Stomach (tissue), 9 donors: ENCODE results near the gene MTCH1. TPM values are rescaled to one million over a fixed set of nuclear protein-coding genes. Genes with fewer than 3 reads are reported as not detected.

ENCODE experiments used
- DNase-seq, 2 donors: peaks; one replicate each; pipeline versions ENCODE4 v3.0.0 to v3.0.0-alpha.2; 2013 to 2019
- H3K27ac ChIP-seq, 5 donors: fragments of 200-600 bp in 4 of 5; sonication (generic) in 4 of 5; one replicate each; pipeline ENCODE4 v1.5.1; 2013 to 2019; ENCODE audit warnings: mild to moderate bottlenecking in 1 of 5, moderate library complexity in 1 of 5
- H3K27me3 ChIP-seq, 3 donors: fragments of 200-600 bp; sonication (generic); one replicate each; pipeline ENCODE4 v1.5.1; 2017 to 2019; ENCODE audit warnings: mixed run types in 1 of 3
- H3K36me3 ChIP-seq, 4 donors: fragments of 200-600 bp; sonication (generic); 1 replicate in 3 of 4; 2 replicates in 1 of 4; pipeline ENCODE4 v1.5.1; 2016 to 2019
- H3K4me1 ChIP-seq, 4 donors: fragments of 200-600 bp; sonication (generic); one replicate each; pipeline ENCODE4 v1.5.1; 2016 to 2019
- H3K4me3 ChIP-seq, 4 donors: fragments of 200-600 bp; sonication (generic) in 3 of 4; one replicate each; pipeline ENCODE4 v1.5.1; 2016 to 2019; ENCODE audit warnings: mild to moderate bottlenecking in 1 of 4
- H3K9me3 ChIP-seq, 4 donors: fragments of 200-600 bp; sonication (generic); one replicate each; pipeline ENCODE4 v1.5.1; 2016 to 2019
- EP300 ChIP-seq: sonication (generic); formaldehyde crosslinking; IDR thresholded peaks from one replicate; pipeline ENCODE4 v1.6.1; 2017; ENCODE audit warnings: antibody characterized with exemption
- POLR2A ChIP-seq, 4 donors: fragments of 450-650 bp; IDR thresholded peaks; one replicate each; pipeline ENCODE4 v1.6.1; 2016; ENCODE audit warnings: antibody characterized with exemption in 4 of 4, control low read depth in 2 of 4, mild to moderate bottlenecking in 1 of 4, moderate library complexity in 1 of 4
- POLR2AphosphoS5 ChIP-seq, 3 donors: sonication (generic); formaldehyde crosslinking; IDR thresholded peaks; one replicate each; pipeline ENCODE4 v1.6.1; 2016; ENCODE audit warnings: antibody characterized with exemption in 3 of 3
- WGBS, 5 donors: extraction: QIAGEN DNeasy Blood & Tissue Kit in 3 of 5; methylation state at CpG; one replicate each; pipeline versions ENCODE4 v1.1.5 to v1.1.7; 2013 to 2018; 5-methylcytosine and 5-hydroxymethylcytosine counted together
- intact Hi-C: fragments of 100-400 bp; cut with DNase I; formaldehyde crosslinking; loops from one replicate; pipeline ENCODE4 v1.15.1; 2023; ENCODE audit warnings: low total_unique reads
- polyA plus RNA-seq, 3 donors: library from polyadenylated mRNA; stranded (reverse); fragments of 200-250 nt; gene quantifications; one replicate each; pipeline ENCODE4 v1.2.3, GENCODE V29; 2013
- total RNA-seq, 5 donors: library from RNA; depleted of rRNA; stranded (reverse); fragments of >200 nt; gene quantifications; one replicate each; pipeline versions ENCODE4 v1.1.0 to v1.2.3, GENCODE V29; 2014 to 2016
- TF ChIP-seq, protein P1 (sequence below), 7 experiments: fragments of 450-650 bp in 4 of 7; fragments of 200-600 bp in 3 of 7; sonication (generic) in 3 of 7; IDR thresholded peaks; one replicate each; pipeline ENCODE4 v1.5.1; 2016 to 2019; ENCODE audit warnings: antibody characterized with exemption in 7 of 7, control low read depth in 2 of 7, mild to moderate bottlenecking in 1 of 7
- donor health status: healthy with polysubstance abuse.
- donor health status: Bipolar disorder and iron deficiency.
- donor health status: healthy.

Gene MTCH1
- total and polyA plus RNA-seq, 8 donors: 110 to 202 (median 148) TPM

DNA sequence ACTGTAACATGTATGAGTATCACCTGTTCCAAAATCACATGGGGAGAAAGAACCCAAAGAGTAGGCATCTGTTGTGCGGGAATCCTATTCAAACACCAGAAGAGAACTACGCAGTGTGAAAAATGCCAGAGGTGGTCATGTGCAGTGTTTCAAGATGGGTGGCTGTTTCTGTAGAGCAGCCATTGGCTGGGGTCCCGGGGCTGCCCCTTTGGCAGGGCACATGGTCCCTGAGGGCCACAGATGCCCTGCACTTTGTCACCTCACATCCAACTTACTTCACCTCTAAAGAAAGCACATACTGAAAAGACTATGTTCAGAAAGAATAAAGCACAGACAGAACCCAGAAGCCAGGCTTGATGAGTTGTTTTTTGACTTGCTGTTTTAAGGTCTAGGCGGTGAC lies 12.3 kb downstream of the MTCH1 start:
- WGBS, 5 donors: 68 to 96% (median 91%) methylated on average over 4 of the region's 4 CpGs

DNA sequence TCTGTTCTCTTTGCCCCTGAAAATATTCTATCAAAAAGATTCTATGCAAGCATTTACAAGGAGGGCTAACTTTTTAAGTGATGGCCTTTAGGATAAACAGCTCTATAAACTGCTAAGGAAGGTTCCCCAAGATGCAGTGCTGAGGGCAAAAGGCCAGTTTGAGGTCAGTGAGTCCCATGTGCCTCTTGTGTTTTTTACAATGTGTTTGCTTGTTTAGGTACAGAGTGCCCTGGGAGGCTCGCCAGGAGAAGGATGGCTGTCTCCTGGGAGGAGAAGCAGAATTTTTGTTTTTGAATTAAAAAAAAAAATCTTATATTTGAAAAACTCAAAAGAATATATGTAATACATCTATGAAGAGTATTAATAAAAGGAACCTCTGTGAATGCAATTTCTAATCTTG lies 12.8 kb downstream of the MTCH1 start:
- no peak overlapping the region for H3K4me3 ChIP-seq
- no peak overlapping the region for H3K27ac ChIP-seq
- H3K9me3 ChIP-seq: no peaks in the 10 kb centered on the region
- WGBS, 5 donors: 79 to 96% (median 90%) methylated on average over 1 of the region's 1 CpG
- intact Hi-C loops: no loop called here
- DNase-seq: no peak
- H3K36me3 ChIP-seq: peaks cover 100% of the 10 kb centered on the region in 4 donors
- TF ChIP-seq EP300 (no peak), POLR2AphosphoS5 (IDR thresholded peaks at IDR 0.05) (no peak), POLR2A (IDR thresholded peaks at IDR 0.05) (no peak)
- TF ChIP-seq, protein P1, sequence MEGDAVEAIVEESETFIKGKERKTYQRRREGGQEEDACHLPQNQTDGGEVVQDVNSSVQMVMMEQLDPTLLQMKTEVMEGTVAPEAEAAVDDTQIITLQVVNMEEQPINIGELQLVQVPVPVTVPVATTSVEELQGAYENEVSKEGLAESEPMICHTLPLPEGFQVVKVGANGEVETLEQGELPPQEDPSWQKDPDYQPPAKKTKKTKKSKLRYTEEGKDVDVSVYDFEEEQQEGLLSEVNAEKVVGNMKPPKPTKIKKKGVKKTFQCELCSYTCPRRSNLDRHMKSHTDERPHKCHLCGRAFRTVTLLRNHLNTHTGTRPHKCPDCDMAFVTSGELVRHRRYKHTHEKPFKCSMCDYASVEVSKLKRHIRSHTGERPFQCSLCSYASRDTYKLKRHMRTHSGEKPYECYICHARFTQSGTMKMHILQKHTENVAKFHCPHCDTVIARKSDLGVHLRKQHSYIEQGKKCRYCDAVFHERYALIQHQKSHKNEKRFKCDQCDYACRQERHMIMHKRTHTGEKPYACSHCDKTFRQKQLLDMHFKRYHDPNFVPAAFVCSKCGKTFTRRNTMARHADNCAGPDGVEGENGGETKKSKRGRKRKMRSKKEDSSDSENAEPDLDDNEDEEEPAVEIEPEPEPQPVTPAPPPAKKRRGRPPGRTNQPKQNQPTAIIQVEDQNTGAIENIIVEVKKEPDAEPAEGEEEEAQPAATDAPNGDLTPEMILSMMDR (IDR thresholded peaks at IDR 0.05): no peak
- H3K4me1 ChIP-seq: peaks cover 0 to 29% (median 7%) of the 10 kb centered on the region in 4 donors
- H3K27me3 ChIP-seq: no peaks in the 10 kb centered on the region

More for the DNA sequence above, 12.3 kb downstream of the MTCH1 start:
- TF ChIP-seq POLR2AphosphoS5 (IDR thresholded peaks at IDR 0.05): no peak
- TF ChIP-seq, protein P1 (IDR thresholded peaks at IDR 0.05): no peak
- no peak for TF ChIP-seq POLR2A (IDR thresholded peaks at IDR 0.05)
- no peak for TF ChIP-seq EP300
- H3K9me3 ChIP-seq: no peaks in the 10 kb centered on the region
- peaks cover 99 to 100% (median 100%) of the 10 kb centered on the region in 4 donors for H3K36me3 ChIP-seq
- H3K27ac ChIP-seq: no peak overlapping the region
- DNase-seq: no peak
- no peaks in the 10 kb centered on the region for H3K27me3 ChIP-seq
- no peak overlapping the region for H3K4me3 ChIP-seq
- intact Hi-C loops: no loop called here
- H3K4me1 ChIP-seq: peaks cover 0 to 30% (median 9%) of the 10 kb centered on the region in 4 donors

DNA sequence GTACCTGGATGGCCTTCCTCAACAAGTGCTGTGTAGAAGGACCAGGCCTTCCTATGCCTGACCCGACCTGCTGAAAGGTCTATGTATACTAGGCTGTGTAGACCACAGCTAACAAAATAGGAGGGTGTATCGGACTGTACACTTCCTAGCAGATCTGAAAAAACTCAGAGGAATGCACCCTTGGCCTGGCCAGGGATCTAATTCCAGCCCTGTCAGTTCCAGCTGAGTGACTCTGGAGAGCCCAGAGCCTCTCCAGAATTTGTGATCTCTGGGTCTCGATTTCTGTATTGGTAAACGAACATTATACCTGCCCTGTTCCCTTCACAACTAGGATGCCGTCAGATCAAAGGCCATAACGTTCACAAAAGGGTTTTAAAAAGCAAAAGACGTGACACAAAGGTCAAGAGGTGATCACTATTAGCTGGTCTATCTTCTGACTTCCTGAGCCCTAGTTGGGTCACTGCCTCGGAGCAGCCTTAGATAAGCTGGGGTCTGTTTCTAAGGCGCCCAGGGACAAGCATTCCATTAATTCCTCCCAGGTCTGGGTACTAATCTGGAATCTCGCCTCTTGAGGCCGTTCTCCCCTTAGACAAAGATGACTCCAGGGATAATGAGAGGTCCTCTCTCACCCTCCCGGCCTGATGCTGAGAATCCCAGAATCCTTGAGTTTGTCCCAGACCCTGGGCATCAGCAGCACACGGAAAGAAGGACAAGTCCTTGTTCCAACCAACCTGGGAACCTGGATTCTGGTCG lies 13.9 kb downstream of the MTCH1 start:
- TF ChIP-seq EP300: no peak
- TF ChIP-seq, protein P1 (IDR thresholded peaks at IDR 0.05): no peak
- H3K9me3 ChIP-seq: no peaks in the 10 kb centered on the region
- H3K27ac ChIP-seq: no peak overlapping the region
- H3K4me3 ChIP-seq: no peak overlapping the region
- 78 to 85% (median 83%) methylated on average over 9 to 14 of the region's 14 CpGs for WGBS, 5 donors
- no peak for DNase-seq
- intact Hi-C loops: no loop called here
- peaks cover 0 to 34% (median 7%) of the 10 kb centered on the region in 4 donors for H3K4me1 ChIP-seq
- no peaks in the 10 kb centered on the region for H3K27me3 ChIP-seq
- peaks cover 98 to 100% (median 100%) of the 10 kb centered on the region in 4 donors for H3K36me3 ChIP-seq

DNA sequence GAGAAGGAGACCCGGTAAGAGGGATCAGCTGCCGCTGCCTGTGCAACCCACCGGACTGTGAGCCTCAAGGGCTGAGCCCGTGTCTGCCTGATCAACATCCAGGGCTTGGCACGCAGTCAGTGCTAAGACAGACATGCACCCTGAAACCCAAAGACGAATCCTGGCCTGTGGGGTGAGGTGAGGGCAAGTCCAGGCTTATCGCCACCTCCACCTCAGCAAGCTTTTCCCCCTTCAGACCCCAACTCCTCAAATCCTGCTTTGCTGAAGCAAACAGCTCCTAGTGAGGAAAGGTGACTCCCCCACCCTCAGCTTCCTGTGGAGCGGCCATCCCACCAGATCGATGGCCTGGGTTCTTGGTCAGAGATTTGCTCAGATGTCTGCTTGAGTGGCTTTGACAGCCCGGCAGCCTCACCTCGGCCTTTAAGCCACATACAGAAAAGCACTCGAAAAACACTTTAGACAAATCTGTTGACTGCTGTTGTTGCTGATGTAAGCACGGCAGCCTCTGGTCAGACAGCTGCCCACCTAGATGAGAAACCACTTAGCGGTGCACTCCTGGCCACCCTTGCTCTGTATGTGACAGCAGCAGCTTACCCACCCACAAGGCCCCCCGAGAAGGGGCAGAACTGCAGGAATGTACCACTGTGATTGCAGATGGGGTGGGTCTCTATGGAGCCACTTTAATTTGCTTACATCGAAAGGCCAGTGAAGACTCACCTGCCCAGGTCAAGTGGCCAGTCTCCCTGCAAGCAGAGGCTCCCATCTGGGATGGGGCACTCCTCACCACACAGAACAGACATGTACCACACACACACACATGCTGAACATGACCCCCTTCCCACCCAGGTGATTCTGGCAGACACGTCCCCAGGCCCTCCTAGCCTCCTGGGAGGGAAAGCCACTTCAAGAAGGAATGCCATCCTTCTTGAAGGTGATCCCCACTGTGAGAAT lies 14.8 kb downstream of the MTCH1 start:
- 83 to 90% (median 86%) methylated on average over 13 to 17 of the region's 17 CpGs for WGBS, 5 donors
- no peak overlapping the region for H3K27ac ChIP-seq
- no peak for TF ChIP-seq EP300
- TF ChIP-seq, protein P1 (IDR thresholded peaks at IDR 0.05): no peak
- no peak for TF ChIP-seq POLR2A (IDR thresholded peaks at IDR 0.05)
- TF ChIP-seq POLR2AphosphoS5 (IDR thresholded peaks at IDR 0.05): no peak
- intact Hi-C loops: no loop called here
- H3K4me3 ChIP-seq: no peak overlapping the region
- no peak for DNase-seq
- peaks cover 0 to 32% (median 7%) of the 10 kb centered on the region in 4 donors for H3K4me1 ChIP-seq
- H3K27me3 ChIP-seq: no peaks in the 10 kb centered on the region
- no peaks in the 10 kb centered on the region for H3K9me3 ChIP-seq
- H3K36me3 ChIP-seq: peaks cover 88 to 100% (median 98%) of the 10 kb centered on the region in 4 donors
